NCI-H1694 treated with DMSO at 0.1 percent for 48 hours (cell line): Measurements from ENCODE around the gene CASD1.

Experiments used
- DNase-seq: peaks from one replicate; lab custom pipeline; 2025; lab: John Stamatoyannopoulos, UW

Gene CASD1

DNA sequence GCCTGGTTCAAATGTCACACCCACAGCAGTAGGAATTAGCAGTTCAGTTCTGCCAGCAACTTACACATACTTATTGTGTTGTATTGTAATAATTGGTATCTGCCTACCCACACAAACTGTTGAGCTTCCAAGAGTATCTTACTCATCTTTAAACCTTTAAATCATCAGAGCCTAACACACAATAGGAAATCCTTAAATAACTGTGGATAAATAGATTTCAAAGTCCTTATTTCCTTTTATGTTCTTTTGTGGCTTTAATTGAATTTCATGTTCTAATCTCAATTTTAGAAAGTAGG is 3.9 kb downstream of the CASD1 start:
- DNase-seq, result no peak

DNA sequence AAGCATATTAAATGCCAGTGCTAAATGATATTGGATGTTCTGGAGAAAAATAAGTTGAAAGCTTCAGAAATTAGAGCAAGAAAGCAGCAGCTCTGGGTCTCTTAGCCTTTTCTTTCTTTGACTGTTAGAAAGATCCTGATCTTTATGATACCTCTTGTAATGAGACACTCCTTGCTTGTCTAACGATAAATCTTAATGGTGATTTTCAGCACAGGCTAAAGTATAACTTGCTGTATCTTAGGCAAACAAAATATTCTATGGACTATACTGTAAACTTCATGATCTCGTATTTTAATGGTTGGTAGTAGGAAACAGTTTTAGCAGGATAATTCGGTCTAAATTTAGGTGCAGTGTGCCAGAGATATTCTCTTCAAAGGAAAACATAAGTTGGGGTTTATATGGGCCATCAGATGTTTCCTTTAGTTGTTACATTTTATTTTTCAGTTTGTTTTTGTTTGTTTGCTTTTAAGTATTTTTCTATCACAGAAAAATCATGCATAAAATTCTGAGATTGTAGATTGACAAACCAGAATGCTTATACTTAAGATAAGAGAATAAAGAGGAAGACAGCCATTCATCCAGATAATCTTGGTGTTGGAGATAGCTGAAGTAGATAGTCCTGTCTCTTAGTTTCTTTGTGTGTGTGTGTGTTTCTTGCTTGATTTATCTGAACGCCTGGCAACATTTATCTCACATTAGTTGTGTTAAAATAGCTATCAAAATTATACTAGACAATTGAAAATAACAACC is 4.7 kb downstream of the CASD1 start:
- no peak for DNase-seq

DNA sequence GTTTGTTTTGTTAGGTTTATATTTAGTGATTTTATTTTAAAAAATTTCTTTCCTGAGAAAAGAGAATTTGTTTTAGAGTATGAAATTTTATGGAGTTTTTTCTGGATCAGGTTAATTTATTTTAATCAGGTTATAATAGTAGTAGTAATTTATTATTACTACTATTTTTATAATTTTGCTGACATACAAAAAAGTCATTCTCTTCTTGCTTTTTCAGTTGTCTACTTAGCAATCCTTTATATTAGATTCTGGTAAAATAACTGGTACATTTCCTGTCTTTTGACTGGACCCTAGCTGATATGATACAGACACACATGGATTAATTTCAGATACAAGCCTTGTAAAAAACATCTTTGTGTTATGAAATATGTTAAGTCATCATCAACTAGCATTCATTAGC is 5.3 kb downstream of the CASD1 start:
- DNase-seq, result no peak

DNA sequence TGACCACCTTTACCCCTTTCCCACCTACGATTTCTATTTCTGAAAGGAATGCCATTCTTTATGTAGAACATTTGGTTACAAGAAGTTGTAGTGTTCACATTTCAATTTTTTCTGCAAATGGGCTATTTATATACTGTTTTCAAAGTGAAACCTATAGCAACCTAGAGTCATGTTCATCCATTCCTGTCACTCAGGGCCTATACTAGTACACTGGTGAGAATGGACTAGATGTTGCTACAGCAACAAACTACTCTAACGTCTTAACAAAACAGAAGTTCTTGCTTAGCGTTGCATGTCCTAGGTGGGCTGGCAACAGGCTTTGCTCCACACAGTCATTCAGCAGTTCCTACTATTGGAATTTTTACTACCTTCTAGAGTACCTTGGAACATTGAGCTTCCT is 16.3 kb downstream of the CASD1 start:
- no peak for DNase-seq

DNA sequence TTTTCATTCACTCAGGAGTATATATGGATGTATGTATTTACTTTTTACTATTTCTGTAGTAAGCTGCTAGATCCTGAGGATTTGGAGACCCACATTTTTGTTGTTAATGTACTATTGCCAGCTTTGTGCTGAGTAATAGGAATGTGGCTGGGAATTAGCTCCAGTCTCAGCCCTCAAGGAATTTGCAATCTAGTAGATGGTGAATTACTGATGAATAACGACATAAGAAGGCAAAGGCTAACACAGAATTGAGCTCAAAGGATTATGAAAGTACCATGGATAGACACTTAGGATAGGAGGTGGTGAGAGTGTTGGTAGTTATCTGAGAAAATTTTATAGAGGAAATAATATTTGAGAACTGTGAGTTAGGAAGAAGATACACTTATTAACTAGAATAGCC is 19.9 kb downstream of the CASD1 start:
- no peak for DNase-seq

DNA sequence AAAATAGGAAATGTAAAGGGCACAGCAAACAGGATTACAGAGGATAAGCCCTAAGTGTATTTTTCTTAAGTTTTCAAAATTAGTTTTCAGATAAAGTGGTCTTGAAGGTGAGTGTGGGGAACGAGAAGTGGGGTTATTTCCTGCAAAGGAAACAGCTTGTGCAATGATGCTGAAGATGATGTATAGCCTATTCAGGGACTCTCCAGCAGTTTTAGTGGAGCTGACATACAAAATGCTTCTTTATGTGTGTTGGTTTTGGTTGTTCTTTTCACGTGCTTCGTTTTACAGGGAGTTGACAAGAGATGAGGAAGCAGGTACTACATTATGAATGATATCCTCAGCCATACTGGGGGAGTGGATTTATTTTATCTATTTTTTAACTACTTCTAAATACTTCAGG is 20.5 kb downstream of the CASD1 start:
- DNase-seq, result no peak

DNA sequence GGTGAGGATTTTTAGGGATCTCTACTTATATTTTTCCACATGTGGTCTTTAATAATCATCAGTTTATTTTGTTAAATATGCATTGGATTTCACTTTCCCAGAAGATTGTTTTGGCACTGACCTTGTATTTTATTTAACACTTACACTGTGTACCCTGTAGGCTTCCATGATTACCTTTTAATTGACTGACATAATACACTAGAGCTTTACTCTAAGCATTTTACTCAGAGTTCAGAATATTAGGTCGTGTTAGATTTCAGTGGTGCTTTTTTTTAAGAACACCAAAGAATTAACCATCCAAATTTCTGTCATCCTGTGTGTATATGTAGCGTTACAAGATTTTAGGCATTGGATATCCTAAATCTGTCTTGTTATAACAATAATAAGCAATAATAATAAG is 23.1 kb downstream of the CASD1 start:
- no peak for DNase-seq

DNA sequence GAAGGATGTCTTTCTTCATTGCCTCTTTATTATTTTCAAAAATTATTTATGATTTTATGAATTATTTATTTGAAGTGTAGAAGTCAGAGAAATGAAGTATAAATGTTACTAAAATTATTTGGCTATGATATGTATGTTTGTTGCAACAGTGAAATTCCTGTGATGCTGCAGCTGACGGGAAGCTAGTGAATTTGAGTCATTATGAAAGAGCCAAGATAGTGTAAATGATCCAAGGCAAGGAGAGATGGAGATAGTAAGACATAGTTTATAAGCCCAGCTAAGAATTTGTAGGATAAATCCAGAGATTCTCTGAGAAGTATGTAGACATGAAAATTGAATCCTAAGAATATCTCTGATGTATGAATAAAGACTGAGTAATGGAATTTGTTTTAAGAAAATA is 30.8 kb downstream of the CASD1 start:
- no peak for DNase-seq

DNA sequence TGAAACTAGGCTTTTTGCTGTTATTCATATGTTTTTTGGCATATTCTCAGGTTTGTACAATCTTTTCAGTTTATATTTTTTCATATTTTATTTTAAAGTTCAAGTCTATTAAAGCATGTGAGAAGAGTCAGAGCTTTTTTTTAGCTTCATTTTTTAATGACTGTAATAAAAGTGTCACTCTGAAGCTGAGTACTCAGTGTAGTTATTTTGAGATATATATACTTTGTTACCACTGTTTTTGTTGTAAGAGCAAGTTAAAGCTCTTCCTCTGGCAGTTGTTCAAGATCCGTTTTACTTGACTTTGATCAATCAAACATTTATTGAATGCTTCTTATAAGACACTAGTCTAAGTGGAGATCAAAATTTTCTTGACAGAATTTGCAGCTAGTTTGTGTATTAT is 37.5 kb downstream of the CASD1 start:
- no peak for DNase-seq

DNA sequence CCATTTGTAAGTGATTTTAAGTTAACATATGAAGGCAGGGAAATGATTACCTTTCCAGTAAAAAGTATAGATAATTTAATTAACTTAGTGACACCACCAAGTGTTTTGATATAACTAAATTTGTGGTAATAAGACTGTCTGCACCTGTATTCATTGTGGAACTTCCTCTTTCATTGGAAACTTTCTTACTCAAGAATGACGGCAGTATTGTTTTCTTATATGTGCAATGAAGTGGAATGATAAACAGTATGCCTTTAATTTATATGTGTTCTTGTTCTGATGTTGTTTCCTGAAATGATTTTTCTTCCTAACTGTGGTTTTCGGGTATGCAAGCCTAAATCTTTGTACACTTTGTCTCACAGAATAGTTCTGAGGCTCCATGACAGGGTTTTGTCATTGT is 46.4 kb downstream of the CASD1 start:
- DNase-seq, result no peak

DNA sequence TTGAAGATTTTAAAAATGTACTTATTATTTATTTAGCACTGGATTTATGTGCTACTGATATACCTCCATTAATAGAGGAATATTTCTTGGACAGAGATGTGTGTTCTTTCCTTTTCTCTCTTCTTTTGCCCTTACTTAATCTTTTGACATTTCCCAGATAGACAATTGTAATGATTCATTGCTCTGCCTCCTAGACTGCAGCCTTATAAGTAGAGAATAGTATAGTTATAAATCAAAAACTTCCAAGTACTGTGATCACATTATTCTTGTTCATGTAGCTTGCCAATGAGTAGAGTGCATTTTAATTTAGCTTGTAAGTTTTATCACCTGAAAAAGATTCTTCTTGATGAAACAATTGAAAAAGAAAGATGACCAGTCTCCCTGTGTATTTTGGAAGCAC is 47.6 kb downstream of the CASD1 start:
- DNase-seq, result no peak

DNA sequence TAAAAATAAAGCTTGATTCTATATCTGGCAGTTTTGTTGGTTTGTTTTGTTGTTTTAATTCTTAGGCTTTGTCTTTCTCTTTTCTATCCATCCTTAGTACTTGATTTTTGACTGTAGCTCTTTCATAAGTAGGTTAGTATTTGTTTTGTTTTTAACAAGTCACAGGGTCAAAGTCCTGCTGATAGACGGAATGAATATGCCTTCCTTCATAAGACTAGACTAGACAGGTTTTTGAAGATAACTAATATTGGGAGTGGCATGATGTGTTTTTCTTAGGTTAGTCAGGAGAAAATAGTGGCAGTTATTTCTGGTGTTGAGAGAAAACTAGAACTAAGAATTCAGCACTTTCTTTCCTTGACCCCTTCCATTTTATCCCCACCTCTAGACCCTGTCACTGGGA is 50.4 kb downstream of the CASD1 start:
- no peak for DNase-seq

DNA sequence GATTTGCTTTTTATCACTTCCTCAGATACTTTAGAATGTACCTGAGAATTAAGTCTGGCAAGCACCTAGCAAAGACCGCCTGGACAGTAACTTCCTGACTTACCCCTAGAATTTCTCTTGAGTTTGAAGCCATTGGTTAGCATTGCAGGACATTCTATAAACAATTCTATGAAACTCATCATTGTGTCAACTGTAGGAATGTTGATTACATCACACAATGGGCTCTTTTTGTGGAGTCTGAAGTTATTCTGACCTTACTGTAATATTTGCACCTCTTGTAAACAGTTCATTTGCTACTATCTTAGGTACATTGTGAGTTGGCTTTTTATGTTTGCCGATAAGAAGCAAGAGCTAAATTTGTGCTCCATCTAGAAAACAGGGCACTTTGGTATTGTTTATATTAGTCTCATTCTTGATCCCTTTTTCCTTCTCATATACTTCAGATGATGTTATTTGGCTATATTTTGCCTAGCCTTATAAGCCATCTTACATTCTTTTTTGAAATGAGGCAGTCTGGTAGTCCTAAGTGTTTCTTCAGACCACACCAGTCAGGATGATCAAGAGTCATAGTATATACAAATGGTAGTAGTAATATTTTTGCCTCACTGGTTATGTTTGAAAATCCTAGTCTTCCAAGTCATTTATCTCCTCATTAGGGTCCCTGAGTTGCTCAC is 52.4 kb downstream of the CASD1 start:
- no peak for DNase-seq

DNA sequence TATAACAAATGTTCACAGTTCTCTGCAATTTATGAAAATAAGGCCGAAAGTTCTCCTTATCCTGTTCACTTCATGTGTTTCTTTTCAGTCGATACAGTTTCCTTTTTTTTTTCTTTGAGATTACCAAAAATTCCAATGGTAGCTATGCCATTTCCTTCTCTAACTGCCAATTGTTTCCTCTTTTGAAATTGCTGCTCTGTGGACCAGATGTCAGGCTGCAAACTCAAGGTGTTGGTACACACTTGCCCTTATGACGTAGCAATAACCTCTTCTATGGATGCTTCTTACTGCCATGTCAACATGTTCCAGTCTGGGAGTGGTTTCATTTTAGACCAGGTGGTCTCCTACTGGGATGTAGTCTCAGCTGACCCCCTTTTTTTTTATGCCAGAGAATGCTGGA is 52.9 kb downstream of the CASD1 start:
- DNase-seq, result no peak

DNA sequence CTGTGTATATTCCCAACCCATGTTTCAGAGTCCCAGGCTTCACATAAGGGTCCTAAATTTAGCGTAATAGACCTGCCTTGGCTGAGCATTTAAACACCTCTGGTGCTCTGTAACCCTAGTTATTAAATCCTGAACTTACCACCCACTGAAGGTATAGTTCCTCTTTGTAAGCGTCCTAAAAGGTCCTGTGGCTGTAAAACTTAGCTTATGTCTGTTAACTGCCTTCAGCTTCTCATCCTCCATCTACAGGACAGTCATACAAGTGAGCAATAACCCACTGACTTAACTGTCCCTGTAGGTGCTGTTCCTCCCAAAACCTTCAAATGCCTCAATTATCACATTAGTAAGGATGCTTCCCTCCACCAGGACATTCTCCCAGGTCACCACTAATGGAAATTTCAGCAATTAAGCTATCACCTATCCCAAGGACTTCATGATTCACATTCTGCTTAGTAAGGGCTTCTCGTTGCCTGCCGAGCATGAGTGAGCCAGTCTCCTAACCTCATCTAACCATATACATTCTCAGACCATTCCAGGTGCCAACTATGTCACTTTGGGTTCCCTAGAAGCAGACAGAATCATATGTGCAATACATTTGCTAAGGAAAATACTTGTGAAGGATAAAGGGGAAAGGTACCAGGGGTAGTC is 55.8 kb downstream of the CASD1 start:
- DNase-seq, result no peak

DNA sequence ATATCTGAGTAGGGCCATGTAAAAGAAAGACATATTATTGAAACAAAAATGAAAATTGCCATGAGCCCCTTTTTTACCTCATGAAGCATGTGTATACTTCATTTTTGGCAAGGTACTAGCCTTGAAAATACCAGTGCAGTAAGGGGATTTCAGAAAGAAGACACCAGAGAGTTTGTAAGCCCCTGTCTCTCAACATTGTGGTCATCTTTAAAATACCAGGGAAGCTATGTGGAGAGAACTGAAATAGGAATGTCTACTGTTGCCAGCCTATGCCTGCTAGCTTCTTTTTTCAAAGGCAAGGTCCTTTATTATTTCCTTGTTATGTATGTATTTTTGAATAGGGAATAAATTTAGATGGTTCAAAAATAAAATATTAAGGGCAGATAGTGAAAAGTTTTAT is 57.8 kb downstream of the CASD1 start:
- no peak for DNase-seq

DNA sequence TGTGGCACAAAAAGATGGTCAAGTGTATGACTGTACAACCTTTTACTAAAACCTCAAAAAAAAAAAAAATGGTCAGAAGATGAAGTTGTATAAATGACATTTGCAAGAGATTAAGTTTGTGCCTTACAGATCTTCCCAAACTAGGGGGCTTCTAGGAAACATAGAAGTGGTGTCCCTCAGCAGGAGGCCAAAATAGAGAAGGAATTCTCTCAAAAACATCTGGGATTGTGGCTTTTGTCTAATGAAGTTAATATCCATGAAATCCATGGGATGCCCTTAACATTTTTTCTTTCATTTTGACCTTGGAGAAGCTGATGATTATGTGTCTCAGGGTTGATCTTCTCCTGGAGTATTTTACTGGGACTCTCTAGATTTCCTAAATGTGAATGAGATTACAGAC is 62.2 kb downstream of the CASD1 start:
- no peak for DNase-seq

DNA sequence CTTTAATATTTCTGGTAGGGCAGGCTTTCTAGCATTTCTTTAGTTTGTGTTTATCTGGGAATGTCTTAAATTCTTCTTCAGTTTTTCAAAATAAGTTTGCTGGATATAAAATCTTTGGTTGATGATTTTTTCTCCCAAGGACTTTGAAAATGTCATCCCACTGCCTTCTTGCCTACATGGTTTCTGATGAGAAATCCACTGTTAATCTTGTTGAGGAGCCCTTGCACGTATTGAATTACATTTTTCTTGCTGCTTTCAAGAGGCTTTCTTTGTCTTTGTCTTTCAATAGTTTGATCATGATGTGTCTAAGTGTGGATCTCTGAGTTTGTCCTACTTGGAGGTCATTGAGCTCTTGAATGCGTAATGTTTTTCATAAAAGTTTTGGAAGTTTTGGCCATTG is 66.0 kb downstream of the CASD1 start:
- no peak for DNase-seq

DNA sequence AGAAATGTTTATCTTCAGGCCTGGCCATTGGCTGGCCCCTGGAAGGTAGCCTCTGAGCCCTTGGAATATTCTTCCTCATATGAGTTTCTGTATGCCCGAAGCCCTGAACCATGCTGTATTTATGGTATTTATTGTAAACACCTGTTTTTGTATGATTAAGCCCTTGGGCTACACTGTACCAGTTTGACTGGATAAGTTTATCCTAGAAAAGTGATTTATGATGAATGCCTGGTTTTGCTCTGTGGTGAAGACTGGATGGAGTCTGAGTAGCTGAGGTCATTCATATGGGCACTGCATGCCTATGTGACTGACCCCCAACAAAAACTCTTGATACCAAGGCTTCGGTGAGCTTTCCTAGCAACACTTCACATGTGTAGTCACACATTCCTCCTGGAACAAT is 66.7 kb downstream of the CASD1 start:
- no peak for DNase-seq

DNA sequence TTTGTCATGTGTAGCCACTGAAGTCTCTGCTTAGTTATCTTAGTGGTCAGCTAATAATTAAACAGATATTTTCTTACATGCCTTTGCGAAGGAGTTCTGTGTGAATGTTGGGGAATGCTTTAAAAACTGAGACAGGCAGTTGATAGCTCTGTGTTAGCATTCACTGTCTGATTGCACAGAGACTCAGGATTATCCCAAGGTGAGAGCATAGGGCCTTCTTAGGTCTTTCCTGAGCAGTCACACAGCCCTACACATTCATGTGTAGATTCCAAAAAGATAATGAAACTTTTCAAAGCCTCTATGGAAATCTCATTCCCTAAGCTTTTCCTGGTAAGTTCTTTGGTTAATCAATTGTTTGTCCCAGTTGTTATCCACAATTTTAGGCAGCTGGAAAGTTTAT is 67.7 kb downstream of the CASD1 start:
- DNase-seq, result no peak

DNA sequence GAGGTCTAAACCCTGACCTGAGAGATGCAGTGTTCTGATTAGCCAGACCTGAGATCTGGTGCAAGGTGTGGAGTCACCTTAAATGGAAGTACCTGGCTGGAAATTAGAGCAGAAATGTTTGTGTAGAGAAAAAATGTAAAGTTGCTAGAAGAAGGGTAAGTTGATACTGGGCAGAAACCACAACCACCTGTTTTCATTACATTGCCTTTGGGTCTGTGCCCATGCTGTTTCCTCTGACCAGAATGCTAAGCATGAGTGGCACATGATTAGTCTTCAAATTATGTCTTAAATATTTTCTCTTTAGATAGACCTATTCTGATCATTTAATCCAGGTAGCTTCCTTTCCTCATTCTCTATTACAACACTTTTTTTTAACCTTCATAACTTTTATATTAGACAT is 69.0 kb downstream of the CASD1 start:
- DNase-seq, result no peak

DNA sequence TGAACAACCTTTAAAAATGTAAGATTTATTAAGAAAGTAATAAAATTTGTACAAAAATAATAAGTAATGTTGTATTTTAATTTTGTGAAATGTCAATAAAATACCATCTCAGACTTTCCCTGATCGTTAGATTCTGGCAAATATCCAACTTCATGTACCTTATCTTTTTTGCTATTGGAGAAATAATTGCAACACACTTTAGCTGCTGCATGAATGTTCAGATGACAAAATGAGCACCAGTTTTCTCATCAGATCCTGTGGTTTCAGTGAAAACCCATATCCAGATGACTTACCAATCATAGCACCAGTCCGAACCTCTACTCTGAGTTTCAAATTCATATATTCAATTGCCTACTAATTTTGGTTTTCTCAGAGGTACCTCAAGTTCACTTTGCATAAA is 69.9 kb downstream of the CASD1 start:
- no peak for DNase-seq

DNA sequence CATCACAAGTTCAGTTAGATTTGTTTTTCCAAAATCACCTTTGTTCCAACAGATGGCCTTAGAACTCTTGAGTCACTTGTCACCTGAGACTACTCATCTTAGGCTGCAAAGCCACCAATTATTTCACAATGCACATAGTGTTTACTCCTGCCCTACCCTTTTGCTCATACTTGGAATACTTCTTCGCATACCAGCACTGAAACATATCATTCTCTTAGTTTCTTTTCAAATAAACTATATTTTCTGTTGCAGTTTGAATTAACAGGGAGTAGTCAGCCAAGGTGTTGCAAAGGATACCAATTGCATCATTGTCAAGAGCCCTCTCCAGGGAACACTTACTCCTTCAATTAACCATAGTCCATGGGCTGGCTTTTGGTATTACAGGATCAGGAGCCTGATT is 71.0 kb downstream of the CASD1 start:
- no peak for DNase-seq

DNA sequence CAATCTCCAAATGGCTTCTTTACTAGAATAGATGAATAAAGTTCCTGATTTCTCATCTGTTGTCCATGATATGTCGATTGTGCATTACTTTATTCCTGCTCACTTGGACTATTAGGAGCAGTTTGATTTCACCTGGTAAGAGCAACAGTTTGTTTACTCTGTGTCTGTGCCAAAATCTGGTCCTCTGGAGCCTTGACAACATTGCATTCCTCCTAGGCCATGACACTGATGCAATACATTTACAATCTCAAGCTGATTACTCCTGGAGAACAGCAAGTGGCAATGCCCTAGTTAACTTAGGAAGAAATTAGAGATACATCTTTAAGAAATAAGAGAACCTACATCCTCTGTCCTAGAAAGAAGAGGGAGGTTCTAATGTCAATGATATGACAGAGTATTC is 74.5 kb downstream of the CASD1 start:
- DNase-seq, result no peak
